Epithelial cell of esophagus (primary cell): ENCODE results near the gene TLE5.

ENCODE experiments used
- DNase-seq: peaks from one replicate; pipeline ENCODE4 v3.0.0; 2010; ENCODE audit warnings: low read depth
- H3K4me3 ChIP-seq: 2 replicates; pipeline ENCODE4 v1.5.1; 2011; ENCODE audit warnings: mild to moderate bottlenecking, low read length, control low read depth
- CTCF ChIP-seq: IDR thresholded peaks from 2 replicates; pipeline ENCODE4 v1.5.1; 2011; ENCODE audit warnings: low read depth, mild to moderate bottlenecking, low read length, control low read depth, inconsistent platforms; ENCODE audit not compliant: insufficient read depth; ENCODE audit errors: missing control alignments

The TLE5 gene

GRCh38 chr19:3099347-3100145 lies 37.3 kb upstream of the TLE5 start:
- no peak for TF ChIP-seq CTCF
- no peak overlapping the region for H3K4me3 ChIP-seq

GRCh38 chr19:3098515-3099346 lies 36.4 kb upstream of the TLE5 start:
- peak overlapping the region; percentile 3 for H3K4me3 ChIP-seq
- DNase-seq = no peak
- no peak for TF ChIP-seq CTCF

More at GRCh38 chr19:3099347-3100145, 37.3 kb upstream of the TLE5 start:
- DNase-seq = no peak

GRCh38 chr19:3098141-3098514 lies 35.8 kb upstream of the TLE5 start:
- no peak for TF ChIP-seq CTCF
- H3K4me3 ChIP-seq = no peak overlapping the region

GRCh38 chr19:3097442-3097871 lies 35.2 kb upstream of the TLE5 start:
- no peak overlapping the region for H3K4me3 ChIP-seq
- TF ChIP-seq CTCF = no peak
- DNase-seq = no peak

More at GRCh38 chr19:3098141-3098514, 35.8 kb upstream of the TLE5 start:
- no peak for DNase-seq

GRCh38 chr19:3096902-3097326 lies 34.6 kb upstream of the TLE5 start:
- TF ChIP-seq CTCF = no peak
- no peak for DNase-seq
- H3K4me3 ChIP-seq = no peak overlapping the region

GRCh38 chr19:3096267-3096901 lies 34.1 kb upstream of the TLE5 start:
- no peak for DNase-seq
- TF ChIP-seq CTCF = no peak
- H3K4me3 ChIP-seq = peak overlapping the region; percentile 84
